Upper lobe of left lung (tissue), 6 donors: ENCODE measurements around the gene TMEM271. TPM values are rescaled to one million over a fixed set of nuclear protein-coding genes. Genes with fewer than 3 reads are reported as not detected.
A peak's percentile ranks its signal among the peaks of the same experiment; 100 is the strongest.

Experiments
- ATAC-seq, 2 donors: fragments of 200-7000 bp; cut with Tn5 transposase; one replicate each; pipeline ENCODE4 v1.9.1; 2022; ENCODE audit warnings: mild to moderate bottlenecking in 2 of 2, moderate library complexity in 2 of 2; ENCODE audit not compliant: low FRiP score in 2 of 2
- DNase-seq, 2 donors: peaks; one replicate each; pipeline ENCODE4 v3.0.0-alpha.2; 2019 to 2020
- H3K27ac ChIP-seq, 4 donors: fragments of 200-600 bp; sonication (generic); one replicate each; pipeline ENCODE4 v1.5.1; 2016 to 2019
- H3K27me3 ChIP-seq, 4 donors: fragments of 200-600 bp; sonication (generic); one replicate each; pipeline ENCODE4 v1.5.1; 2017 to 2019
- H3K36me3 ChIP-seq, 4 donors: fragments of 200-600 bp; sonication (generic); one replicate each; pipeline ENCODE4 v1.5.1; 2016 to 2019
- H3K4me1 ChIP-seq, 4 donors: fragments of 200-600 bp; sonication (generic); one replicate each; pipeline ENCODE4 v1.5.1; 2018 to 2019
- H3K4me3 ChIP-seq, 4 donors: fragments of 200-600 bp; sonication (generic); one replicate each; pipeline ENCODE4 v1.5.1; 2017 to 2019; ENCODE audit warnings: mild to moderate bottlenecking in 2 of 4, moderate library complexity in 1 of 4
- H3K9me3 ChIP-seq, 4 donors: fragments of 200-600 bp; sonication (generic); one replicate each; pipeline ENCODE4 v1.5.1; 2018 to 2019
- EP300 ChIP-seq, 4 donors: sonication (generic); formaldehyde crosslinking; IDR thresholded peaks; one replicate each; pipeline ENCODE4 v1.5.1; 2017; ENCODE audit warnings: antibody characterized with exemption in 4 of 4, control low read depth in 2 of 4
- POLR2A ChIP-seq, 4 donors: fragments of 450-650 bp; IDR thresholded peaks; one replicate each; pipeline ENCODE4 v1.5.1; 2016 to 2017; ENCODE audit warnings: antibody characterized with exemption in 4 of 4, mild to moderate bottlenecking in 2 of 4
- POLR2AphosphoS5 ChIP-seq, 2 donors: sonication (generic); formaldehyde crosslinking; IDR thresholded peaks; one replicate each; pipeline ENCODE4 v1.5.1; 2017; ENCODE audit warnings: antibody characterized with exemption in 2 of 2
- WGBS, 2 donors: methylation state at CpG; one replicate each; pipeline ENCODE4 v1.1.5; 2017 to 2018; 5-methylcytosine and 5-hydroxymethylcytosine counted together
- total RNA-seq, 6 donors: library from RNA; depleted of rRNA in 4 of 6; stranded (reverse); fragments of >200 nt in 4 of 6; gene quantifications; one replicate each; pipeline versions ENCODE4 v1.1.0 to v1.2.1, GENCODE V29; 2016 to 2021
- TF ChIP-seq, protein P1 (sequence below), 6 experiments: fragments of 450-650 bp in 4 of 6; fragments of 200-600 bp in 2 of 6; sonication (generic) in 2 of 6; IDR thresholded peaks; one replicate each; pipeline ENCODE4 v1.5.1; 2016 to 2019; ENCODE audit warnings: antibody characterized with exemption in 6 of 6
- donor health status: DM: no; HTN: no; CAD: no; lungs with moderate emphysema.
- donor health status: DM: no; HTN: yes; CAD: no; lungs with severe emphysema.

The TMEM271 gene, protein sequence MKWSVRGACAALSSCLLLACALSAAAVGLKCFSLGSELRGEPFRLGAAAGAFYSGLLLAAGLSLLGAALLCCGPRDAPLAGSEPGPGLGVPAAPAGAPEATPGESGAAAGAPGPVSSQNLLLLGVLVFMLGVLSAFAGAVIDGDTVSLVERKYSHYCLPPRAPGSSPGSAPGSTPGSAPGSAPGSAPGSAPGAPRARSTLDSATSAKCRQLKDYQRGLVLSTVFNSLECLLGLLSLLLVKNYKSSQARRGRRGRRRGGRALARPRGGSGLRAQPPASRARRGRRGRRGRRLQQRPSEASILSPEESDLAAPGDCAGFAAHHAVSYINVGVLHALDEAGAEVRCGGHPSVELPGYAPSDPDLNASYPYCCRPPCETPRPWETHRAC
- not detected for total RNA-seq

DNA sequence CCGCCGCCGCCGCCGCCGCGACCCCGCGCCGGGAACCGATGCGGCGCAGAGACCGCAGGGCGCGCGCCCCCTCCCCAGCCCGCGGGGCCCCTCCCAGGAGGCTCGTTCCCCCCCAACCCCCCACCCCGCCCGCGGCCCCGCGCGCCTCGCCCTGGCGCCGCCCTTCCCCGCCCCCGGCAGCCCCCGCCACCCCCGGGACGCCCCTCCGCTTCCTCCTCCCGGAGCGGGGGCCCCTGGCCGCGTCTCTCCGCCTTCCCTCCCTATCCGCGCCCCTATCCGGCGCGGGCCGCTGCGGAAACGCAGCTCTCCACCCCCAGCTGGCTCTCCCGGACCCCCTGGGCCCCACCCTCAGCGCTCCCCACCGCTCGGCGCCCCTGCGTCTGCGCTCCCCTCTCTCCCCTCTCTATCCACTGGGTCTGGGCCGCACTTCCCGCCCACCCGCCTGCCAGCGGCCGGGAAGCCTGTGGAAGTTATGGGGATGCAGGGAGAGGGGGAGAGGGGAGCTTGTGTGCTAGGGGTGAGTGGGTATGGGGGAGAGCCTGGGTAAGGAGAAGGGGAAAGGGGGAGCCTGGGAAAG lies at the start of gene TMEM271:
TSS of gene TMEM271 (minus strand) at position 51 of the 577 bp plus-strand sequence. CDS start 233 bp downstream, outside the sequence.
- Histone ChIP-seq H3K9me3 (no peaks in the 10 kb centered on the region), H3K4me3 (peak within 1 kb of the TSS in 1 of 4 donors; percentile 7), H3K27ac (no peak within 1 kb of the TSS), H3K36me3 (no peaks in the 10 kb centered on the region), H3K4me1 (peaks cover 0 to 27% (median 5%) of the 10 kb centered on the region in 4 donors), H3K27me3 (peaks cover 0 to 54% (median 26%) of the 10 kb centered on the region in 4 donors)
- TF ChIP-seq EP300 (IDR thresholded peaks at IDR 0.05) (no peak), POLR2A (IDR thresholded peaks at IDR 0.05) (no peak), POLR2AphosphoS5 (IDR thresholded peaks at IDR 0.05) (no peak)
- TF ChIP-seq, protein P1, sequence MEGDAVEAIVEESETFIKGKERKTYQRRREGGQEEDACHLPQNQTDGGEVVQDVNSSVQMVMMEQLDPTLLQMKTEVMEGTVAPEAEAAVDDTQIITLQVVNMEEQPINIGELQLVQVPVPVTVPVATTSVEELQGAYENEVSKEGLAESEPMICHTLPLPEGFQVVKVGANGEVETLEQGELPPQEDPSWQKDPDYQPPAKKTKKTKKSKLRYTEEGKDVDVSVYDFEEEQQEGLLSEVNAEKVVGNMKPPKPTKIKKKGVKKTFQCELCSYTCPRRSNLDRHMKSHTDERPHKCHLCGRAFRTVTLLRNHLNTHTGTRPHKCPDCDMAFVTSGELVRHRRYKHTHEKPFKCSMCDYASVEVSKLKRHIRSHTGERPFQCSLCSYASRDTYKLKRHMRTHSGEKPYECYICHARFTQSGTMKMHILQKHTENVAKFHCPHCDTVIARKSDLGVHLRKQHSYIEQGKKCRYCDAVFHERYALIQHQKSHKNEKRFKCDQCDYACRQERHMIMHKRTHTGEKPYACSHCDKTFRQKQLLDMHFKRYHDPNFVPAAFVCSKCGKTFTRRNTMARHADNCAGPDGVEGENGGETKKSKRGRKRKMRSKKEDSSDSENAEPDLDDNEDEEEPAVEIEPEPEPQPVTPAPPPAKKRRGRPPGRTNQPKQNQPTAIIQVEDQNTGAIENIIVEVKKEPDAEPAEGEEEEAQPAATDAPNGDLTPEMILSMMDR (IDR thresholded peaks at IDR 0.05), result no peak
- ATAC-seq (no peak), DNase-seq (peak in 1 of 2 donors; percentile 63)
- WGBS, 2 donors, result 0% methylated on average over 5 to 30 of the region's 60 CpGs

DNA sequence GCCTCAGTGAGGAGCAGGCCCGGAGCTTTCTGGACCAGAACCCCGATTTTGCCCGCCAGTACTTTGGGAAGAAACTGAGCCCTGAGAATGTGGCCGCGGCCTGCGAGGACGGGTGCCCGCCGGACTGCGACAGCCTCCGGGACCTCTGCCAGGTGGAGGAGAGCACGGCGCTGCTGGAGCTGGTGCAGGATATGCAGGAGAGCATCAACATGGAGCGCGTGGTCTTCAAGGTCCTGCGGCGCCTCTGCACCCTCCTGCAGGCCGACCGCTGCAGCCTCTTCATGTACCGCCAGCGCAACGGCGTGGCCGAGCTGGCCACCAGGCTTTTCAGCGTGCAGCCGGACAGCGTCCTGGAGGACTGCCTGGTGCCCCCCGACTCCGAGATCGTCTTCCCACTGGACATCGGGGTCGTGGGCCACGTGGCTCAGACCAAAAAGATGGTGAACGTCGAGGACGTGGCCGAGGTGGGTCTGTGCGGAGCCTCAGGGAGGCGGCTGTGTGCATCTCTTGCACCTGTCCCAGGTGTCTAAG lies 49.6 kb upstream of the TMEM271 start:
- H3K4me1 ChIP-seq, result no peaks in the 10 kb centered on the region
- no peak overlapping the region for H3K27ac ChIP-seq
- ATAC-seq (no peak), DNase-seq (peak in 1 of 2 donors; percentile 76)
- WGBS, 2 donors, result 92 to 94% methylated on average over 33 to 39 of the region's 39 CpGs
- TF ChIP-seq EP300 (IDR thresholded peaks at IDR 0.05), result no peak
- TF ChIP-seq POLR2A (IDR thresholded peaks at IDR 0.05), result no peak
- TF ChIP-seq, protein P1 (IDR thresholded peaks at IDR 0.05), result no peak
- TF ChIP-seq POLR2AphosphoS5 (IDR thresholded peaks at IDR 0.05), result no peak
- H3K9me3 ChIP-seq, result no peaks in the 10 kb centered on the region
- no peaks in the 10 kb centered on the region for H3K27me3 ChIP-seq
- H3K36me3 ChIP-seq, result no peaks in the 10 kb centered on the region
- no peak overlapping the region for H3K4me3 ChIP-seq

DNA sequence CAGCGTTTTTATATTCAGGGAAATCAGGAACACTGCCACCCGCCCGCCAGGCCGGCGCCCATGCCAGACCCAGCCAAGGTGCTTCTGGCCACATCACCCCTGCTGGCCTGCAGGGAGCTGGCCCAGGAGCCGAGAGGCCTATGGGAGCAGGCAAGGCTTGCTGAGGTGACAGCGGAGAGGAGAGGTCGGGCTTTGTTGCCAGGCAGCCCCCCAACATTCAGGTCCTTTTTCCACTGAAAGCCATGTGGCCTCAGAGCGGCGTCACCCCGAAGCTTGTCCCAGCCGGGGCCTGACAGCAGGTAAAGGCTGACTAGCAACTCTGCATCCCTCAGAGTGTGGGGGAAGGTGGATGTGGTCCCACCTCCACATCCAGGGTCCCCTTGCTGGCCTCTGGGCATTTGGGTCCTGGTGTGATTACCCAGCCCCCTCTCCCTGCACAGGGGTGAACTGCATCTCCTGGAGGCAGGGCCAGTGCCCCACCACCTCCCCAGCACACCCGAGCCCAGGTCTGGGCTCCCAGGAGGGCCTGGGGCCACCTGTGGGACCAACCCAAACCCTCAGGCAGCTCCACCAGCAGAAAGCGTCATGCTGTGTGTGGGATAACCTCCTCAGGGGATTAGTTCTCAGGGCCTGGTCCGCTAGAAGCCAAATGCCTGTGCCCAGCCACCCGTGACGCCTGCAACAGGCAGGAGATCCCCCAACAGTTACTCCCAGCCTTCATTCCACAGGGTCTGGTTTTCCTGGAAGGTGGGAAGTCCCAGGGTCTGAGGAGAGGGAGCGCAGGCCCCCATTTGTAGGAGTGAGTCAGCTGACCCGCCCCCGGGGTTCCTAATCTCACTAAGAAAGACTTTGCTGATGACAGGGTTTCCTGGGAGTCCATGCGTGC lies 48.9 kb upstream of the TMEM271 start, which contains the start of gene PDE6B:
TSS of gene PDE6B (plus strand) at position 869 of the 886 bp plus-strand sequence. CDS start 54 bp downstream, outside the sequence.
- no peaks in the 10 kb centered on the region for H3K36me3 ChIP-seq
- 83 to 84% methylated on average over 10 to 19 of the region's 21 CpGs for WGBS, 2 donors
- DNase-seq (peak in 1 of 2 donors; percentile 71), ATAC-seq (no peak)
- TF ChIP-seq, protein P1 (IDR thresholded peaks at IDR 0.05), result no peak
- TF ChIP-seq POLR2AphosphoS5 (IDR thresholded peaks at IDR 0.05) (no peak), POLR2A (IDR thresholded peaks at IDR 0.05) (no peak), EP300 (IDR thresholded peaks at IDR 0.05) (no peak)
- H3K4me1 ChIP-seq, result no peaks in the 10 kb centered on the region
- no peak within 1 kb of the TSS for H3K27ac ChIP-seq
- no peaks in the 10 kb centered on the region for H3K9me3 ChIP-seq
- H3K27me3 ChIP-seq, result no peaks in the 10 kb centered on the region
- no peak within 1 kb of the TSS for H3K4me3 ChIP-seq

DNA sequence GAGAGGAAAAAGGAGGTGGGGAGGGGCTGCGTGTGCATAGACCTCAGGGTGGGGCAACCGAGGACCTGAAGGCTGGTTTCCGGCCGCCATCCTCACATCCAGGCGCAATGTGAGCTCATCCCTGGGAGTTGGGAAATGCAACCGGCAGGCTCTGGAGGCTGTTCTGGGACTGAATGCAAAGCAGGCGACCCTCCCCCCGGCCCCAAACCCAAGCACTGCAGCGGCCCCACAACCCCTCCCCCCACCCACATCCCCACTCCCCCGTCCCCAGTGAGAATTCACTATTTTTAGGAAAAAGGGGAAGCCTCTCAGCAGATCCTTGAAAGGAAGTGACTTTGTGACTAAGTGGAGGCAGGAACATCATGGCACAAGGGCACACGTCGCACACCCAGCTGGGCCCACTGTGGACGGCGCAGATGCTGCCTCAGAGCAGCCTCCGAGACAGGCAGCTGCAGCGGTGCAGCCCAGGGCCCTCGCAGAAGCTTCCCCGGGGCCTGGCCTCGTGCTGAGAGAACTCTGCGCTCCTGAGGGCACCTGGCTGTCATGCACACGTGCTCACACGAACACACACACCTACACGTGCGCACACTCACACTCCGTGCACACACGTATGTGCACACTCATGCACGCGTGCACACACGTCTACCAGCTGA lies 47.9 kb upstream of the TMEM271 start:
- TF ChIP-seq, protein P1 (IDR thresholded peaks at IDR 0.05), result no peak
- TF ChIP-seq EP300 (IDR thresholded peaks at IDR 0.05), result no peak
- TF ChIP-seq POLR2AphosphoS5 (IDR thresholded peaks at IDR 0.05), result no peak
- no peak overlapping the region for H3K27ac ChIP-seq
- 58 to 72% methylated on average over 19 to 28 of the region's 29 CpGs for WGBS, 2 donors
- DNase-seq (peak in 1 of 2 donors; percentile 55), ATAC-seq (no peak)
- no peaks in the 10 kb centered on the region for H3K27me3 ChIP-seq
- no peaks in the 10 kb centered on the region for H3K4me1 ChIP-seq
- no peaks in the 10 kb centered on the region for H3K9me3 ChIP-seq
- H3K4me3 ChIP-seq, result no peak overlapping the region
- no peaks in the 10 kb centered on the region for H3K36me3 ChIP-seq
